HUDEP-2 (cell line): ENCODE results near the gene HUS1B.

Source experiments
- DNase-seq, 76 experiments: peaks; one replicate each; lab custom pipeline; 2025; ENCODE audit not compliant: unreplicated experiment in 76 of 76; lab: John Stamatoyannopoulos, UW

Gene HUS1B

GRCh38 chr6:626236-626635, 30.7 kb downstream of the HUS1B start:
- DNase-seq, result no peak

GRCh38 chr6:624979-625378, 31.9 kb downstream of the HUS1B start:
- DNase-seq, result peak in 1 of 76 experiments; percentile 5

DNA sequence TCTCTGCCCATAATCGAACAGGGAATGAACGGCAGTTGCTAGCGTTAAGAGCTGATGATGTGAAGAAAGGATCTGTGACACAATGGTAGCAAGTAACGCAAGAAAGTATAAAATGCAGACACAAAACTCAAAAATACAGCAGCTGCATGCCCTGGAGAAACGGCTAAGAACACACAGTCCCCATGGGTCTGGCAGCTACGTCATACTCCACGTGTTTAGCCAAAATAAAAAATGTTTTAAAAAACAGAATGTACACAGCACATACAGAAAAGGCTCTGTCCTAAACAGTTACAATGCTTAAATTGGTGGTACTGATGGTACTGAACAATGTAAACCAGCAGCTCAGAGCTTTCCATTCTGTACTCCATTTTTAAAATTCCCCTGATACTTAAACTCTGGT, 34.4 kb downstream of the HUS1B start:
- no peak for DNase-seq

DNA sequence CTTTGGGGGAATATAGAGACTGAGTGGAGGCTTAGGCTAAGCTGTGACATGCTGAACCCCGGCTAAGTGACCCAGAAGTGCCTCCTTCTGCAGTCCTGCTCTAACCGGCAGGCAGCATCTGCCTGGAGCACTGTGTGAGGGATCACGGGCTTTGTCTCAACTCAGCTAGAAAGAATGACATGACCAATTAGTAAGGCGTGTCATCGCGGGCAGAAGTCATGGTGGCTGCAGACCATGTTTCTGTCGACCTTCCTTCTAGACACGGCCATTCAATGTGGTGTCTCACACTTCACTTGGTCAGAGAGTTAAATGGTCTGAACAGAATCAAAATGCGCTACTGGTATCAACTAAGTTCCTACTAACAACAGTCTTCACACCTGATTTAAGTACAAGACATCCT, 35.0 kb downstream of the HUS1B start:
- no peak for DNase-seq

DNA sequence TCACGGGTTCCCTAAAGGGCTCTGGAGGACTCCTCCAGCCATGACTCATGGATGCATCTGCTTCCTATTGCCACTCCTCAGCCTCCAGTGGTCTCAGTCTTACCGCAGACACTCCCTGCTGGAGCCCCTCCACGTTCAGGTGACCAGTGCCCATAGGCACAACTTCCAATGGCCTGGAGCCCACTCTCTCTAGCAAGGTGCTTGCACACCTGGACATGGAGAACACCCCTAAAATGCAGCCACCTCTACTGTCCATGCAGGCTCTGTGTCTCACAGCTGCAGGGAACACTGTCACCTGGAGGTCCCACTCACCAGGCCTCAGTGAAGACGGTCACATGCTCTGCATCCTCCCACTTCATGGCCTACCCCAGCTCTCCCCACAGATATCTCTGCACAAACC, 36.0 kb downstream of the HUS1B start:
- no peak for DNase-seq

GRCh38 chr6:620166-620565, 36.7 kb downstream of the HUS1B start:
- no peak for DNase-seq

DNA sequence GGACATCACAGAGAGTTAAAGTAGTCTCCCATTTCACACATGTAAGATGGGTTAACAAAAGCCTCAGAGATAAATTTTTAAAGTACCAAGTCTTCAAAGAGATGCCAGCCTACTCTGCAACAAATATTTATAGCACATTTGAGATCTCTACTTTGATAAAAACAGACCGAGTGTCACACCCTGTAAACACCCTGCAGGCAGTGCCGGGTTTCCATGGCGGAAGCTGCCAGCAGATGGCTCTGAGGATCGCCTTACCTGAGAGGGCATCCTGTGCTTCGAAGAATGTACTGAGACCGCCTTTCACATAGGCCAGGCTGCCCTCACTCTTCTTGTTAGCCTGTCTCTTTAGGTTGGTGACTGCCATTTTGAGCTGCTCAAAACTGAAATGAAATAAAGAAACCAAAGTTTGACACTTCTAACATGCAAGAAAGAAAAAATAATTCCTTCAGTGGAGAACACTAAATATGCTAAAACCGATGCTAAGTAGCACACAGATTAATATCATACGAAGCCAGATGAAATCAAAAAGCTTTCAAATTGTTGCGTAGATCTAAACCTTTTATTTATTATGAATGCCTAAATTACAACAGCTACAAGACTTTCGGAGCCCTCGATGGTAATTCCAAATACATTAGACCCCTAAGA, 39.3 kb downstream of the HUS1B start:
- no peak for DNase-seq

DNA sequence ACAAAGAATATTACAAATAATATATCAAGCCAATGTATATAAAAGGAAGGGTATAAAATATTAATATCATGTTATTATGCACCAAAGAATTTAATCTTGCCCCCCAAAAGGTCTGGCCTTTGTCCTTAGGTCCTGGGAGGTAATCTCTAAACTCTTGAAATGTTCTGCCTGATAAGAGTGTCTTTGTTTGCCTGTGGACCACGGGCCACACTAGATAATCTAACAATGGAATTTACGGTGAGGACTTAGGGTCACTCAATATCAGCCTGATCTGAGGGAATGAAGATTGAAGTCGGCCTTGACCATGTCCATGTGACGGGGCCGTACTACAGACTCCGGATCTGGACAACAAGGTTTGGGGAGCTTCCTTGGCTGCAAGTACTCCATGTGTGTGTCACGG, 42.9 kb downstream of the HUS1B start:
- no peak for DNase-seq

DNA sequence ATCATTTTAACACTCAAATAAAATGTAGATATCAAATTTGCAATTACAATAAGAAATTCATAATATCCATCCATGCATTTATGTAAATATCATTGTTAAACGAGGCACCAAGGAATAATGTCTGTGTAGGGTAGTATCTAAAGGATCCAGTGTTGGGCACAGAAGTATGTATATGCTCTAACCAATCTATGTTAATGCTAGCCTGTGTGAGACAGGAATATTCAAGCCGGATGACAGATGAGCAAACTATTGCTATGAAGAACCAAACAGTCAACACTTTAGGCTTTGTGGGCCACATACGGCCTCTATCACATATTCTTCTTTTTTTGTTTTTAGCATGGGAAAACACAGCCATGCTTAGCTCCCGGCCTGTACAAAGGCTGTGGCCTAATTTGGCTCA, 45.0 kb downstream of the HUS1B start:
- DNase-seq, result no peak

DNA sequence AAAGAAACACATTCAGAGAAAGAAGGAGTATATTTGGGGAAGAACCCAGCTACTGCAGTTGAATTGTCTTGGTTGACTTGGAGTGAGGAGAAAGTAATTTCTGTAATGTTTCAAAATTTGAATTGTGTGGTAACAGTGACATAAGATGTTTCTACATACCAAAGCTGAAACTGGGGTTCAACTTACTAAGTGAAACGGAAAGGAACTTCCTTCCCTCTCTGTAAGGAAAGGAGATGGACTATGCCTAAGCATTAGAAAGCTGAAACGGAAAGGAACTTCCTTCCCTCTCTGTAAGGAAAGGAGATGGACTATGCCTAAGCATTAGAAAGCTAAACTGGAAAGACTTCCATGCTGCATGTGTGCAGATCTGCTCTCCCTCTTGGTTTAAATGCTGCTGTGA, 46.0 kb downstream of the HUS1B start:
- no peak for DNase-seq

- no peak for DNase-seq
Observed at GRCh38 chr6:609905-610304, 47.0 kb downstream of the HUS1B start.

- no peak for DNase-seq
Observed at GRCh38 chr6:606829-607379, 50.0 kb downstream of the HUS1B start.
